Measurements from ENCODE around the gene SPEF2. TPM values are rescaled to one million over a fixed set of nuclear protein-coding genes. Genes with fewer than 3 reads are reported as not detected.

Gene SPEF2
- total RNA-seq, 1 experiment from 2014 or later = 0.15 TPM

GRCh38 chr5:35765921-35766320, 148.3 kb downstream of the SPEF2 start:
- H3K9me3 Mint-ChIP-seq = no peaks in the 10 kb centered on the region
- H3K4me1 Mint-ChIP-seq = peaks cover 2% of the 10 kb centered on the region; the same call in 1 of the 2 replicates
- ATAC-seq (no peak), DNase-seq (ENCODE audit: low spot score) (no peak)
- ChIA-PET CTCF (interaction anchor here (1.0 kb wide), 1 partner anchor 160 kb away, joined by 3 read pairs; no protein-coding TSS in a partner anchor), POLR2A (no interaction called here)
- H3K27me3 Mint-ChIP-seq (ENCODE audit: low read depth) = peaks cover 85% of the 10 kb centered on the region
- no peak for TF ChIP-seq ZNF423 (CRISPR knock-in tag; IDR thresholded peaks at IDR 0.05)
- TF ChIP-seq ZNF138 (CRISPR knock-in tag; conservative IDR thresholded peaks at IDR 0.05) = no peak
- TF ChIP-seq MLX (CRISPR knock-in tag; IDR thresholded peaks at IDR 0.05) = no peak
- TF ChIP-seq SP1 (CRISPR knock-in tag; conservative IDR thresholded peaks at IDR 0.05) = no peak
- no peak for TF ChIP-seq MXD4 (CRISPR knock-in tag; IDR thresholded peaks at IDR 0.05; ENCODE audit: borderline replicate concordance)
- TF ChIP-seq E2F1 (CRISPR knock-in tag; IDR thresholded peaks at IDR 0.05) = no peak
- no peak for TF ChIP-seq ZNF232 (CRISPR knock-in tag; IDR thresholded peaks at IDR 0.05)
- no peak for TF ChIP-seq HMGA2 (CRISPR knock-in tag; IDR thresholded peaks at IDR 0.05)
- no peak for TF ChIP-seq PRRX2 (CRISPR knock-in tag; IDR thresholded peaks at IDR 0.05)
- TF ChIP-seq OVOL2 (CRISPR knock-in tag; IDR thresholded peaks at IDR 0.05; ENCODE audit: borderline replicate concordance) = no peak
- no peak for TF ChIP-seq ETV6 (CRISPR knock-in tag; IDR thresholded peaks at IDR 0.05)
- TF ChIP-seq USF2 (CRISPR knock-in tag; IDR thresholded peaks at IDR 0.05) = no peak
- TF ChIP-seq ZNF396 (CRISPR knock-in tag; IDR thresholded peaks at IDR 0.05; ENCODE audit: borderline replicate concordance) = no peak
- no peak for TF ChIP-seq ZNF425 (CRISPR knock-in tag; conservative IDR thresholded peaks at IDR 0.05)
- no peak for TF ChIP-seq MAX (CRISPR knock-in tag; IDR thresholded peaks at IDR 0.05)
- TF ChIP-seq AR (CRISPR knock-in tag; IDR thresholded peaks at IDR 0.05) = no peak
- no peak for TF ChIP-seq ERG (CRISPR knock-in tag; IDR thresholded peaks at IDR 0.05)
- no peak for TF ChIP-seq ARID4B (CRISPR knock-in tag; IDR thresholded peaks at IDR 0.05; ENCODE audit: borderline replicate concordance)
- no peak for TF ChIP-seq FOXJ3 (CRISPR knock-in tag; IDR thresholded peaks at IDR 0.05; ENCODE audit: borderline replicate concordance)
- no peaks in the 10 kb centered on the region for H3K36me3 Mint-ChIP-seq
- no peak overlapping the region for H3K27ac Mint-ChIP-seq
- no peak overlapping the region for H3K4me3 Mint-ChIP-seq
